GM23338 (cell line): ENCODE results near the gene MFAP4. TPM values are rescaled to one million over a fixed set of nuclear protein-coding genes. Genes with fewer than 3 reads are reported as not detected.

Experiments
- ATAC-seq: fragments of 200-7000 bp; cut with Tn5 transposase; 3 replicates; pipeline ENCODE4 v1.9.1; 2020
- DNase-seq: peaks from one replicate; pipeline ENCODE4 v3.0.0-alpha.2; 2015; ENCODE audit warnings: low spot score
- H2AFZ ChIP-seq: fragments of 200-600 bp; sonication (generic); 2 replicates; pipeline ENCODE4 v1.8.0; 2016; ENCODE audit warnings: antibody characterized with exemption, mild to moderate bottlenecking, moderate library complexity
- H3F3A ChIP-seq: fragments of 200-600 bp; sonication (generic); replicated peaks from 2 replicates; pipeline ENCODE4 v1.8.0; 2017; ENCODE audit warnings: antibody characterized with exemption, mixed run types, low read depth
- H3K27ac ChIP-seq: fragments of 200-600 bp; sonication (generic); 2 replicates; pipeline ENCODE4 v1.6.1; 2016; ENCODE audit warnings: low read depth
- H3K27me3 ChIP-seq: fragments of 200-600 bp; sonication (generic); 2 replicates; pipeline ENCODE4 v1.8.0; 2016; ENCODE audit warnings: mild to moderate bottlenecking, mixed run types, moderate library complexity; ENCODE audit not compliant: insufficient read depth
- H3K36me3 ChIP-seq: fragments of 200-600 bp; sonication (generic); 2 replicates; pipeline ENCODE4 v1.8.0; 2016; ENCODE audit warnings: mild to moderate bottlenecking; ENCODE audit not compliant: insufficient read depth
- H3K4me1 ChIP-seq: fragments of 200-600 bp; sonication (generic); 2 replicates; pipeline ENCODE4 v1.8.0; 2016; ENCODE audit warnings: mild to moderate bottlenecking, moderate library complexity; ENCODE audit not compliant: insufficient read depth
- H3K4me2 ChIP-seq: fragments of 200-600 bp; sonication (generic); 2 replicates; pipeline ENCODE4 v1.7.1; 2017; ENCODE audit warnings: mixed run types
- H3K4me3 ChIP-seq: fragments of 200-600 bp; sonication (generic); 2 replicates; pipeline ENCODE4 v1.6.1; 2016; ENCODE audit warnings: mixed run types
- H3K79me2 ChIP-seq: fragments of 200-600 bp; sonication (generic); replicated peaks from 2 replicates; pipeline ENCODE4 v1.8.0; 2017; ENCODE audit warnings: mild to moderate bottlenecking; ENCODE audit not compliant: insufficient read depth
- H3K9me2 ChIP-seq: fragments of 200-600 bp; sonication (generic); 2 replicates; pipeline ENCODE4 v1.8.0; 2017; ENCODE audit not compliant: insufficient read depth
- H4K20me1 ChIP-seq: fragments of 200-600 bp; sonication (generic); replicated peaks from 2 replicates; pipeline ENCODE4 v1.8.0; 2017; ENCODE audit warnings: mild to moderate bottlenecking; ENCODE audit not compliant: insufficient read depth
- H3K27ac Mint-ChIP-seq: 2 replicates; pipeline ENCODE4 v1.8.0; 2020; ENCODE audit warnings: inconsistent platforms, mild to moderate bottlenecking, moderate library complexity, mixed read lengths
- H3K27me3 Mint-ChIP-seq: 3 replicates; pipeline ENCODE4 v1.8.0; 2022; ENCODE audit warnings: low read depth, mild to moderate bottlenecking, moderate library complexity, mixed read lengths, inconsistent platforms; ENCODE audit not compliant: insufficient read depth, poor library complexity
- H3K36me3 Mint-ChIP-seq: 3 replicates; pipeline ENCODE4 v1.8.0; 2021; ENCODE audit warnings: low read depth, mild to moderate bottlenecking, inconsistent platforms, moderate library complexity, mixed read lengths
- H3K4me1 Mint-ChIP-seq: 3 replicates; pipeline ENCODE4 v1.8.0; 2020; ENCODE audit warnings: mild to moderate bottlenecking, inconsistent platforms, mixed read lengths
- H3K4me3 Mint-ChIP-seq: 3 replicates; pipeline ENCODE4 v1.8.0; 2021; ENCODE audit warnings: moderate library complexity, mild to moderate bottlenecking, inconsistent platforms, mixed read lengths
- H3K9me3 Mint-ChIP-seq: 3 replicates; pipeline ENCODE4 v1.8.0; 2020; ENCODE audit warnings: moderate library complexity, mild to moderate bottlenecking, inconsistent platforms, mixed read lengths
- CREB1 ChIP-seq: fragments of 250-450 bp; sonication (Bioruptor Pico); IDR thresholded peaks from 2 replicates; pipeline ENCODE4 v1.5.0; 2020; ENCODE audit warnings: low read depth, mild to moderate bottlenecking, moderate library complexity
- ETS1 ChIP-seq: IDR thresholded peaks from 2 replicates; pipeline ENCODE4 v1.6.1; 2016; ENCODE audit warnings: antibody characterized with exemption
- EZH2phosphoT487 ChIP-seq: fragments of 200-600 bp; sonication (generic); IDR thresholded peaks from one replicate; pipeline ENCODE4 v1.8.1; 2018; ENCODE audit warnings: antibody characterized with exemption; ENCODE audit not compliant: unreplicated experiment
- NANOG ChIP-seq: IDR thresholded peaks from 2 replicates; pipeline ENCODE4 v1.6.1; 2016; ENCODE audit warnings: antibody characterized with exemption, borderline replicate concordance
- POLR2AphosphoS5 ChIP-seq: IDR thresholded peaks from 2 replicates; pipeline ENCODE4 v1.6.1; 2016; ENCODE audit warnings: antibody characterized with exemption, low read depth
- REST ChIP-seq: IDR thresholded peaks from one replicate; pipeline ENCODE4 v1.6.1; 2018; ENCODE audit warnings: antibody characterized with exemption; ENCODE audit not compliant: unreplicated experiment
- STAT1 ChIP-seq: IDR thresholded peaks from one replicate; pipeline ENCODE4 v1.6.1; 2016; ENCODE audit warnings: antibody characterized with exemption; ENCODE audit not compliant: unreplicated experiment
- ZNF331 ChIP-seq: fragments of 250-450 bp; sonication (Bioruptor Pico); IDR thresholded peaks from 2 replicates; pipeline ENCODE4 v1.5.0; 2020; ENCODE audit warnings: low read depth, mild to moderate bottlenecking, moderate library complexity
- polyA plus RNA-seq: library from polyadenylated mRNA; unstranded; fragments of >200 nt; fragmentation: Nextera tagmentation; extraction: Ambion mirVana; gene quantifications from 2 replicates; pipeline ENCODE4 v1.2.1, GENCODE V29; 2016
- total RNA-seq: library from RNA; depleted of rRNA; stranded (reverse); fragments of >200 nt; shearing (Covaris generic); gene quantifications from 2 replicates; pipeline ENCODE4 v1.2.3, GENCODE V29; 2014

Gene MFAP4
- total and polyA plus RNA-seq, 2 experiments from 2014 or later = 7.7 to 9.7 TPM

- DNase-seq (no peak), ATAC-seq (no peak)
- no peak overlapping the region for H3K4me3 Mint-ChIP-seq
- Histone ChIP-seq H4K20me1 (no peaks in the 10 kb centered on the region), H3K4me1 (peaks cover 9% of the 10 kb centered on the region), H3K4me3 (no peak overlapping the region), H3K4me2 (no peak overlapping the region), H3K79me2 (0 out of 2 replicates have a peak, but pooled peaks cover 3% of the 10 kb centered on the region), H3K36me3 (no peaks in the 10 kb centered on the region), H3K9me2 (no peaks in the 10 kb centered on the region), H3F3A (no peaks in the 10 kb centered on the region), H3K27me3 (no peaks in the 10 kb centered on the region), H3K27ac (no peak overlapping the region), H2AFZ (no peak overlapping the region)
- H3K4me1 Mint-ChIP-seq = peaks cover 18% of the 10 kb centered on the region
- no peaks in the 10 kb centered on the region; the same call in 2 of the 3 replicates for H3K36me3 Mint-ChIP-seq
- no peaks in the 10 kb centered on the region; the same call in 2 of the 3 replicates for H3K9me3 Mint-ChIP-seq
- TF ChIP-seq ETS1 (no peak), NANOG (no peak), REST (no peak), POLR2AphosphoS5 (no peak), STAT1 (no peak), CREB1 (CRISPR knock-in tag) (no peak)
- H3K27ac Mint-ChIP-seq = no peak overlapping the region
- peaks cover 7% of the 10 kb centered on the region for H3K27me3 Mint-ChIP-seq
These were observed 18.8 kb downstream of the MFAP4 start for GRCh38 chr17:19368229-19368628.

GRCh38 chr17:19366637-19366972, 20.4 kb downstream of the MFAP4 start:
- no peaks in the 10 kb centered on the region for H3K36me3 ChIP-seq
- no peaks in the 10 kb centered on the region for H3K27me3 ChIP-seq
- H3F3A ChIP-seq = no peaks in the 10 kb centered on the region
- H3K27me3 Mint-ChIP-seq = peaks cover 6% of the 10 kb centered on the region
- H3K79me2 ChIP-seq = no peaks in the 10 kb centered on the region
- H3K4me2 ChIP-seq = no peak overlapping the region
- H3K36me3 Mint-ChIP-seq = no peaks in the 10 kb centered on the region; the same call in 2 of the 3 replicates
- H3K4me1 ChIP-seq = peaks cover 10% of the 10 kb centered on the region
- no peak overlapping the region for H3K27ac ChIP-seq
- H3K9me2 ChIP-seq = no peaks in the 10 kb centered on the region
- no peak overlapping the region for H3K4me3 ChIP-seq
- no peak for DNase-seq
- no peak overlapping the region for H3K4me3 Mint-ChIP-seq
- peaks cover 12% of the 10 kb centered on the region for H3K4me1 Mint-ChIP-seq
- H3K9me3 Mint-ChIP-seq = no peaks in the 10 kb centered on the region; the same call in 2 of the 3 replicates
- H3K27ac Mint-ChIP-seq = peak overlapping the region; percentile 32; the same call in 1 of the 2 replicates
- no peaks in the 10 kb centered on the region for H4K20me1 ChIP-seq
- no peak for ATAC-seq
- no peak overlapping the region for H2AFZ ChIP-seq
- TF ChIP-seq EZH2phosphoT487 (no peak), ZNF331 (no peak), REST (no peak), NANOG (no peak)
